GM12801 (cell line): Measurements from ENCODE around the gene DDX50.

ENCODE experiments used
- CTCF ChIP-seq: IDR thresholded peaks from one replicate; pipeline ENCODE4 v1.5.1; 2011; ENCODE audit warnings: control low read depth; ENCODE audit not compliant: insufficient read length; ENCODE audit errors: extremely low read depth

The DDX50 gene

GRCh38 chr10:68987611-68988010 is 86.5 kb downstream of the DDX50 start:
- no peak for TF ChIP-seq CTCF

- TF ChIP-seq CTCF: no peak
Observed at GRCh38 chr10:68988530-68989316, 87.6 kb downstream of the DDX50 start, which contains the start of gene KIFBP. Gene KIFBP (plus strand): TSS chr10:68988803. CDS start chr10:68988833, 30 bp downstream.

- no peak for TF ChIP-seq CTCF
Observed at GRCh38 chr10:68989317-68989990, 88.3 kb downstream of the DDX50 start.

- no peak for TF ChIP-seq CTCF
Observed at GRCh38 chr10:68992636-68993440, 91.7 kb downstream of the DDX50 start.
